NT2/D1 (cell line): ENCODE measurements around the gene FYB1.

Experiments used
- DNase-seq: peaks from one replicate; pipeline ENCODE4 v3.0.0-alpha.2; 2011; ENCODE audit warnings: low read depth, low spot score
- H3K27me3 ChIP-seq: 2 replicates; pipeline ENCODE4 v1.6.0; 2011; ENCODE audit warnings: mild to moderate bottlenecking; ENCODE audit not compliant: insufficient read length, insufficient read depth
- H3K36me3 ChIP-seq: 2 replicates; pipeline ENCODE4 v1.6.1; 2011; ENCODE audit warnings: mild to moderate bottlenecking, low read length, mixed read lengths; ENCODE audit not compliant: insufficient read depth, insufficient read length
- H3K4me1 ChIP-seq: 2 replicates; pipeline ENCODE4 v1.5.1; 2011; ENCODE audit not compliant: insufficient read depth, insufficient read length
- H3K4me3 ChIP-seq: 2 replicates; pipeline ENCODE4 v1.5.1; 2011; ENCODE audit warnings: low read depth; ENCODE audit not compliant: insufficient read length
- H3K9ac ChIP-seq: 2 replicates; pipeline ENCODE4 v1.6.0; 2011; ENCODE audit warnings: low read depth; ENCODE audit not compliant: insufficient read length
- H3K9me3 ChIP-seq: 2 replicates; pipeline ENCODE4 v1.5.1; 2011; ENCODE audit warnings: mild to moderate bottlenecking, low read length; ENCODE audit not compliant: insufficient read depth
- SUZ12 ChIP-seq: IDR thresholded peaks from 2 replicates; pipeline ENCODE4 v1.6.1; 2011; ENCODE audit not compliant: insufficient read length, insufficient read depth; ENCODE audit errors: extremely low read depth
- YY1 ChIP-seq: IDR thresholded peaks from 2 replicates; pipeline ENCODE4 v1.6.1; 2011; ENCODE audit not compliant: insufficient read length, insufficient read depth
- ZNF274 ChIP-seq: IDR thresholded peaks from 2 replicates; pipeline ENCODE4 v1.6.1; 2011; ENCODE audit warnings: mild to moderate bottlenecking, low read depth, low read length

The FYB1 gene, protein sequence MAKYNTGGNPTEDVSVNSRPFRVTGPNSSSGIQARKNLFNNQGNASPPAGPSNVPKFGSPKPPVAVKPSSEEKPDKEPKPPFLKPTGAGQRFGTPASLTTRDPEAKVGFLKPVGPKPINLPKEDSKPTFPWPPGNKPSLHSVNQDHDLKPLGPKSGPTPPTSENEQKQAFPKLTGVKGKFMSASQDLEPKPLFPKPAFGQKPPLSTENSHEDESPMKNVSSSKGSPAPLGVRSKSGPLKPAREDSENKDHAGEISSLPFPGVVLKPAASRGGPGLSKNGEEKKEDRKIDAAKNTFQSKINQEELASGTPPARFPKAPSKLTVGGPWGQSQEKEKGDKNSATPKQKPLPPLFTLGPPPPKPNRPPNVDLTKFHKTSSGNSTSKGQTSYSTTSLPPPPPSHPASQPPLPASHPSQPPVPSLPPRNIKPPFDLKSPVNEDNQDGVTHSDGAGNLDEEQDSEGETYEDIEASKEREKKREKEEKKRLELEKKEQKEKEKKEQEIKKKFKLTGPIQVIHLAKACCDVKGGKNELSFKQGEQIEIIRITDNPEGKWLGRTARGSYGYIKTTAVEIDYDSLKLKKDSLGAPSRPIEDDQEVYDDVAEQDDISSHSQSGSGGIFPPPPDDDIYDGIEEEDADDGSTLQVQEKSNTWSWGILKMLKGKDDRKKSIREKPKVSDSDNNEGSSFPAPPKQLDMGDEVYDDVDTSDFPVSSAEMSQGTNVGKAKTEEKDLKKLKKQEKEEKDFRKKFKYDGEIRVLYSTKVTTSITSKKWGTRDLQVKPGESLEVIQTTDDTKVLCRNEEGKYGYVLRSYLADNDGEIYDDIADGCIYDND

DNA sequence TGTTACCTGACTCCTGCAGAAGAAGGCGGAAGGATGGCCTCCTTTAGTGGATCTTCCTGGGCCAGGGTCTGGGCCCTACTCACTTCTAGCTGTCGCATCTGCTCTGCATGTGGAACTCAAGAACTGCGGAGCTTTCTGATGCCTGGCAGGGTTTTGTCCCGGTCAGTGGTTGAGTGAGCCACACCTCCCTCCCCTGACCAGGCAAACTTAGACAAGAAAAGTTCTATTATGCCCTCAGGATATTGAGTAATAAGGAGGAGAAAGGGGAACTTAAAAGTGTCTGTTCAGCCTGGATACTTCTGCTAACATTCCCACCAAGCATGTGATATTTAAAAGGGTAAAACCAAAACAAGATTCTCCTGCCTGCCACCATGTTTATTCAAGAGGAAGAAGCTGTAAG is at the start of gene FYB1:
Gene FYB1 (minus strand): TSS at position 127 of the 400 bp plus-strand sequence. CDS start 16,603 bp downstream, outside the sequence.
- no peak for DNase-seq
- no peaks in the 10 kb centered on the region for H3K36me3 ChIP-seq
- H3K9ac ChIP-seq = no peak within 1 kb of the TSS
- H3K4me1 ChIP-seq = no peaks in the 10 kb centered on the region
- H3K4me3 ChIP-seq = no peak within 1 kb of the TSS
- TF ChIP-seq ZNF274 (no peak), SUZ12 (no peak), YY1 (no peak)
- no peaks in the 10 kb centered on the region for H3K9me3 ChIP-seq
- H3K27me3 ChIP-seq = no peaks in the 10 kb centered on the region

DNA sequence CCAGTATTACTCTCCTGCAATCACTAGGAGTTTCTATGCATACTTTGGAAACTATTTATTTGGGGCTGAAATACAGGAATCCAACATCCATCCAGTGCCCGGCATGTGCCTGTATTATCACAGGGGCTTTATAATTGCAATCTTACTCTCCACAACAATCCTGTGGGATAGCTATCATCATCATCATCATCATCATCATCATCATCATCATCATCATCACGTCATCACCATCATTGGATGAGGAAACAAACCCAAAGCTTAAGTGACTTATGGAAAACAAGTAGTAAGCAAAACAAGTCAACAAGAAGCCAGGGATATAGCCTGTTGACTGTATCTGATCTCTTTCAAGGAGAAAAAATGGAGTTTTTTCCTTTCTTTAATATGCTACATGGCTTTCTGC is 47.8 kb upstream of the FYB1 start:
- no peaks in the 10 kb centered on the region for H3K4me1 ChIP-seq
- no peaks in the 10 kb centered on the region for H3K9me3 ChIP-seq
- no peak for TF ChIP-seq SUZ12
- no peak for TF ChIP-seq YY1
- TF ChIP-seq ZNF274 = no peak
- no peaks in the 10 kb centered on the region for H3K27me3 ChIP-seq
- DNase-seq = no peak
- no peak overlapping the region for H3K9ac ChIP-seq
- no peak overlapping the region for H3K4me3 ChIP-seq
- H3K36me3 ChIP-seq = no peaks in the 10 kb centered on the region

DNA sequence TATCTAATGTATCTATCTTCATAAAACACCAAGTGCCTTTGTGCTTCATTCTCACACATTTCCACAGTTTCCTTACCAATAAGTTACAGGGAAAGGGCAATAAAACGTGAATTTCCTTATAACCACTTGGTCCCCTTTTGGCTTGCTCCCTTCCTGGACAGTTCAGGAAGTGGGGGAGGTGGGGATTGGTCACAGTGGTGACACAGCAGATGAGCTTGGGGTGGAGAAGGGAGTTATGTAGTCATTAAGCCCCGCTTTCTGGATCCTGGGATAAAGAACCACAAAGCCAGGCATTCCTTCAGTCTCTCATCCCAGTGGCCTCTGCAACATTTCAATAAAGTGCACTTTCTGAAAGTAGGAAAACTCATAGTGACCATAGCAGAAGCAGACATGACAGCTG is 47.1 kb upstream of the FYB1 start:
- Histone ChIP-seq H3K4me3 (no peak overlapping the region), H3K9ac (no peak overlapping the region), H3K36me3 (no peaks in the 10 kb centered on the region), H3K4me1 (no peaks in the 10 kb centered on the region), H3K27me3 (no peaks in the 10 kb centered on the region), H3K9me3 (no peaks in the 10 kb centered on the region)
- no peak for DNase-seq
- TF ChIP-seq ZNF274 (no peak), YY1 (no peak), SUZ12 (no peak)

DNA sequence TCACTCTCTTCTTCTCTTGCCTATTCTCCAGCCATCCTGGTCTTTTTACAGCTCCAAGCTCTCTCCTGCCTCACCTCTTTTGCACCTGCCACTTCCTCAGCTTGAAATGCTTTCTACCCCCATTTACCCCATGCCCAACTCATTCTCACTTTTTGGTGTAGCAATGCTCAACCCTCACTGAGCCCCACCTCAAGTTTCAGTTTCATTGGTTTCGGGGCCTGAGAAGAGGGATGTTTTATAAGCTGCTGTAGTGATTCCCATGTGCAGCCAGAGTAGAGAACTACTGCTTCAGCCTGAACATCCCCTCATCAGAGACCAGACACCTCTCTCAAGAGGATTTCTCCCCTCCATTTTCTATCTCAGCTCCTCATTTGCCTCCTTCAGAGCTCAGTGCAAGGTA is 45.2 kb upstream of the FYB1 start:
- H3K36me3 ChIP-seq = no peaks in the 10 kb centered on the region
- TF ChIP-seq ZNF274 (no peak), YY1 (no peak), SUZ12 (no peak)
- no peak overlapping the region for H3K4me3 ChIP-seq
- H3K4me1 ChIP-seq = no peaks in the 10 kb centered on the region
- H3K9ac ChIP-seq = no peak overlapping the region
- H3K9me3 ChIP-seq = no peaks in the 10 kb centered on the region
- no peak for DNase-seq
- no peaks in the 10 kb centered on the region for H3K27me3 ChIP-seq

DNA sequence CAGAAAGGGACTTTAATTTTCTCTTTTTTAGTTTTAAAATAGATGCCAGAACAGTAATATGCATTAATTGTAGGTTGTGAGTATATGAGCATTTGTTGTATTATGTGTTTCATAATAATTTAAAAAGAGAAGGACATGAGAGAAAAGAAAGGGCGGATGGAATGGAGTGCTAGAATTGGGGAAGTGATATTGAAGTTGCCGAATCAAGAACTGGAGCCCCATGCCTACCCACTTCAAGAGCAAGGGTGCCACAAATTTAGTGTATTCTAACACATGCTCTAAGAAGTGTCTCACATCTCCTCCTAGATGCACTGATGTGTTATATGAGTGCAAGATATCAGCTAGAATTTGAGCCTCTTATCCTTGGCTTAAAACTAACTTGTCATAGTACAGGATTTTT is 43.6 kb upstream of the FYB1 start:
- no peak overlapping the region for H3K4me3 ChIP-seq
- H3K9ac ChIP-seq = no peak overlapping the region
- no peaks in the 10 kb centered on the region for H3K9me3 ChIP-seq
- DNase-seq = no peak
- H3K36me3 ChIP-seq = no peaks in the 10 kb centered on the region
- H3K27me3 ChIP-seq = no peaks in the 10 kb centered on the region
- TF ChIP-seq ZNF274 (no peak), SUZ12 (no peak), YY1 (no peak)
- H3K4me1 ChIP-seq = no peaks in the 10 kb centered on the region

DNA sequence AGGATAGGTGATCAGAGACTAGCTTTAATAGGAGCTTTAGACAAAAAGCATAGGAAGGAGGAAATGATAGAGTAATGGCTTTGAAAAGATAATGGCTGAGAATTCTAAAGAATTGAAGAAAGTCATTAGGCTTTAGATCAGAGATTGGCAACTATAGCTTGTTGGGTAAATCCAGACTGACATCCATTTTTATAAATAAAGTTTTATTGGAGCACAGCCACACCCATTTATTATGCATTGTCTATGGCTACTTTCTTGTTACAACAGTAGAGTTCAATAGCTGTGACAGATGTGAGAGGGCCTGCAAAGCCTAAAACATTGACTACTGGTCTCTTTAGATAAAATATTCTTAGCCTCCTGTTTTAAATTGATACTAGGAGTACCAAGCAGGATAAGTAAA is 40.7 kb upstream of the FYB1 start:
- Histone ChIP-seq H3K9me3 (no peaks in the 10 kb centered on the region), H3K9ac (no peak overlapping the region), H3K27me3 (no peaks in the 10 kb centered on the region), H3K4me3 (no peak overlapping the region), H3K36me3 (no peaks in the 10 kb centered on the region), H3K4me1 (no peaks in the 10 kb centered on the region)
- DNase-seq = no peak
- TF ChIP-seq SUZ12 = no peak
- no peak for TF ChIP-seq YY1
- TF ChIP-seq ZNF274 = no peak

DNA sequence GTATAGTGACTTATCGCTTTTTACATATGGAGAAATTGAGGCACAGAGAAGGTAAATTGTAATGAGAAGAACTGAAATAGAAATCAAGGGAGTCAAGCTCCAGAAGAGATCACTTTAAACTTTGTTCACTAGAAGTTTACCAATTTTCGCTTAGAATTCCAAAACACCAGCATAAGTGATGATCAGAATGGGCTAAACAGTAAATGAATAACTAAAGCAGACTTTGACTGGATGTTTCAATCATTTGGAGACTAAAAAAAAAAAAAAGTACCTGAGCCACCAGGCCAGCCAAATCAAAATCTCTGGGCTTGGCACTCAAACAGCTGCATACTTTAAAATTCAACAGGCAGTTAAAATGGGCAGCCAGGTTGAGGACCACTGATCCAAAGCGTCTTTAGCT is 38.2 kb upstream of the FYB1 start:
- H3K9ac ChIP-seq = no peak overlapping the region
- DNase-seq = no peak
- H3K4me1 ChIP-seq = no peaks in the 10 kb centered on the region
- no peaks in the 10 kb centered on the region for H3K36me3 ChIP-seq
- no peaks in the 10 kb centered on the region for H3K9me3 ChIP-seq
- TF ChIP-seq ZNF274 = no peak
- no peak overlapping the region for H3K4me3 ChIP-seq
- H3K27me3 ChIP-seq = no peaks in the 10 kb centered on the region
